Prostate gland (tissue), 2 donors: ENCODE results near the gene MAP3K15. TPM values are rescaled to one million over a fixed set of nuclear protein-coding genes. Genes with fewer than 3 reads are reported as not detected.

ENCODE experiments used
- DNase-seq: peaks from one replicate; pipeline ENCODE4 v3.0.0-alpha.2; 2019; ENCODE audit warnings: low spot score
- H3K27ac ChIP-seq, 2 donors: fragments of 200-600 bp; sonication (generic); 2 replicates each; pipeline ENCODE4 v1.5.1; 2017 to 2019
- H3K27me3 ChIP-seq: fragments of 200-600 bp; sonication (generic); replicated peaks from 2 replicates; pipeline ENCODE4 v1.5.1; 2019; ENCODE audit not compliant: insufficient read depth
- H3K36me3 ChIP-seq, 2 donors: fragments of 200-600 bp; sonication (generic); 1 replicate in 1 of 2; 2 replicates in 1 of 2; pipeline versions ENCODE4 v1.5.1 to v1.8.1; 2017 to 2019
- H3K4me1 ChIP-seq: fragments of 200-600 bp; sonication (generic); replicated peaks from 2 replicates; pipeline ENCODE4 v1.5.1; 2019
- H3K4me3 ChIP-seq, 2 donors: fragments of 200-600 bp; sonication (generic); 2 replicates each; pipeline ENCODE4 v1.5.1; 2017 to 2019
- H3K9me3 ChIP-seq: fragments of 200-600 bp; sonication (generic); 2 replicates; pipeline ENCODE4 v1.5.1; 2017
- POLR2A ChIP-seq: fragments of 450-650 bp; IDR thresholded peaks from one replicate; pipeline ENCODE4 v1.6.1; 2016; ENCODE audit warnings: antibody characterized with exemption, mild to moderate bottlenecking
- POLR2AphosphoS5 ChIP-seq: sonication (generic); formaldehyde crosslinking; IDR thresholded peaks from one replicate; pipeline ENCODE4 v1.6.1; 2017; ENCODE audit warnings: antibody characterized with exemption
- WGBS: methylation state at CpG from one replicate; pipeline ENCODE4 v1.1.5; 2018; 5-methylcytosine and 5-hydroxymethylcytosine counted together
- intact Hi-C: fragments of 100-400 bp; cut with DNase I; formaldehyde crosslinking; loops from one replicate; pipeline ENCODE4 v1.14.2; 2022
- total RNA-seq, 2 donors: library from RNA; depleted of rRNA; stranded (reverse); fragments of >200 nt; gene quantifications; one replicate each; pipeline ENCODE4 v1.1.0, GENCODE V29; 2016
- TF ChIP-seq, protein P1 (sequence below), 4 experiments: fragments of 200-600 bp in 2 of 4; fragments of 450-650 bp in 2 of 4; sonication (generic) in 2 of 4; IDR thresholded peaks; 1 replicate in 3 of 4; 2 replicates in 1 of 4; pipeline ENCODE4 v1.5.1; 2016 to 2019; ENCODE audit warnings: antibody characterized with exemption in 4 of 4, mild to moderate bottlenecking in 2 of 4, moderate library complexity in 2 of 4

Gene MAP3K15
- total RNA-seq, 2 donors from 2014 or later = 0.09 to 1.4 TPM

DNA sequence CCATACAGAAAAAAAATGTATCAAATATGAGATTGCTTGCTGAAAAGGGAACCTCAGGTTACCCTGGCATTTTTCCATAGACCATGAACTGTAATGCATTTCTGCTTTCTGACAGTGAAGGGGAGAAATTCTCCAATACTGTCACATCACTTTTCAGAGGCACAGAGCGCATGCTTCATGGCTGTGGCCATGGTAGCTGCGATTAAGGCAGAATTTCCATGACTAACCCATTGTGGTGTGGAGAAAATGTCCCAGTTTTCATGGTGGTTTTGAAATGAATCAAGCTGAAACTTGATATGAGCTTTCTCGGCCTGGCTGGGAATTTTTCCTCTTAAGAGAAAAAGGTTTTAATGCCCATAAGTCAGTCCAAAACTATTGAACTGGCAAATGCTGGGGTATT lies 39.5 kb upstream of the MAP3K15 start:
- intact Hi-C loops = no loop called here
- 75% methylated on average over 3 of the region's 3 CpGs for WGBS
- TF ChIP-seq, protein P1, sequence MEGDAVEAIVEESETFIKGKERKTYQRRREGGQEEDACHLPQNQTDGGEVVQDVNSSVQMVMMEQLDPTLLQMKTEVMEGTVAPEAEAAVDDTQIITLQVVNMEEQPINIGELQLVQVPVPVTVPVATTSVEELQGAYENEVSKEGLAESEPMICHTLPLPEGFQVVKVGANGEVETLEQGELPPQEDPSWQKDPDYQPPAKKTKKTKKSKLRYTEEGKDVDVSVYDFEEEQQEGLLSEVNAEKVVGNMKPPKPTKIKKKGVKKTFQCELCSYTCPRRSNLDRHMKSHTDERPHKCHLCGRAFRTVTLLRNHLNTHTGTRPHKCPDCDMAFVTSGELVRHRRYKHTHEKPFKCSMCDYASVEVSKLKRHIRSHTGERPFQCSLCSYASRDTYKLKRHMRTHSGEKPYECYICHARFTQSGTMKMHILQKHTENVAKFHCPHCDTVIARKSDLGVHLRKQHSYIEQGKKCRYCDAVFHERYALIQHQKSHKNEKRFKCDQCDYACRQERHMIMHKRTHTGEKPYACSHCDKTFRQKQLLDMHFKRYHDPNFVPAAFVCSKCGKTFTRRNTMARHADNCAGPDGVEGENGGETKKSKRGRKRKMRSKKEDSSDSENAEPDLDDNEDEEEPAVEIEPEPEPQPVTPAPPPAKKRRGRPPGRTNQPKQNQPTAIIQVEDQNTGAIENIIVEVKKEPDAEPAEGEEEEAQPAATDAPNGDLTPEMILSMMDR (IDR thresholded peaks at IDR 0.05) = no peak
- TF ChIP-seq POLR2A (no peak), POLR2AphosphoS5 (no peak)

GRCh38 chrX:19552793-19553192 lies 37.5 kb upstream of the MAP3K15 start:
- no peak overlapping the region for H3K4me3 ChIP-seq
- 95% methylated on average over 6 of the region's 6 CpGs for WGBS
- H3K9me3 ChIP-seq = no peaks in the 10 kb centered on the region
- TF ChIP-seq POLR2A (no peak), POLR2AphosphoS5 (no peak)
- TF ChIP-seq, protein P1 (IDR thresholded peaks at IDR 0.05) = no peak
- H3K4me1 ChIP-seq = no peaks in the 10 kb centered on the region
- intact Hi-C loops = no loop called here
- DNase-seq = no peak
- H3K27ac ChIP-seq = no peak overlapping the region
- no peaks in the 10 kb centered on the region for H3K36me3 ChIP-seq
- no peaks in the 10 kb centered on the region for H3K27me3 ChIP-seq

More for the DNA sequence above, 39.5 kb upstream of the MAP3K15 start:
- H3K4me3 ChIP-seq = no peak overlapping the region
- no peaks in the 10 kb centered on the region for H3K27me3 ChIP-seq
- H3K36me3 ChIP-seq = no peaks in the 10 kb centered on the region
- H3K9me3 ChIP-seq = no peaks in the 10 kb centered on the region
- no peak overlapping the region for H3K27ac ChIP-seq
- no peak for DNase-seq
- no peaks in the 10 kb centered on the region for H3K4me1 ChIP-seq

DNA sequence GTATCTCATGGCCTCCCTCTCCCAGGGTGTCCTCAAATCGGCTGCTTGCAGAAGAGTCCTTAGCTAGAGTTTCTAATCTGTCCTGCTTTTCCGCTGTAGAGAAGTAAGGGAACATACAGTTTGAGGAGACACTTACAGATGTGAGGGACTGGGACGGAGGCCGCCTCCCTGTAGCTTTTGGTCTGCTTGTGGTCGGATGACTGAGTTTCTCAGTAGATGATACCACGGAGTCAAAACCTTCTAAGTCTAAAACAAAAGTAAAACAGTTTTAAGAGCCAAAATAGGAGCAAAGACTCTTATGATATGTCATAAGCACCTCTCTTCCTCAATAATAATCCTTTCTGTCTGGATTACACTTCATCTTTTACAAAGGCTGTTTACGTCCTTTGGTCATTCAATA lies 34.5 kb upstream of the MAP3K15 start:
- no peaks in the 10 kb centered on the region for H3K36me3 ChIP-seq
- no peak overlapping the region for H3K27ac ChIP-seq
- intact Hi-C loops = no loop called here
- no peaks in the 10 kb centered on the region for H3K9me3 ChIP-seq
- TF ChIP-seq POLR2A (no peak), POLR2AphosphoS5 (no peak)
- no peak for DNase-seq
- WGBS = 90% methylated on average over 7 of the region's 7 CpGs
- no peaks in the 10 kb centered on the region for H3K4me1 ChIP-seq
- H3K4me3 ChIP-seq = no peak overlapping the region
- H3K27me3 ChIP-seq = no peaks in the 10 kb centered on the region

- TF ChIP-seq POLR2AphosphoS5 (no peak), POLR2A (no peak)
- TF ChIP-seq, protein P1 (IDR thresholded peaks at IDR 0.05) = no peak
- no peak overlapping the region for H3K27ac ChIP-seq
- no peaks in the 10 kb centered on the region for H3K36me3 ChIP-seq
- no peak for DNase-seq
- no peaks in the 10 kb centered on the region for H3K4me1 ChIP-seq
- H3K4me3 ChIP-seq = no peak overlapping the region
- no peaks in the 10 kb centered on the region for H3K27me3 ChIP-seq
- H3K9me3 ChIP-seq = no peaks in the 10 kb centered on the region
- intact Hi-C loops = no loop called here
- WGBS = 87% methylated on average over 6 of the region's 6 CpGs
These were observed 33.6 kb upstream of the MAP3K15 start for GRCh38 chrX:19548934-19549333.

DNA sequence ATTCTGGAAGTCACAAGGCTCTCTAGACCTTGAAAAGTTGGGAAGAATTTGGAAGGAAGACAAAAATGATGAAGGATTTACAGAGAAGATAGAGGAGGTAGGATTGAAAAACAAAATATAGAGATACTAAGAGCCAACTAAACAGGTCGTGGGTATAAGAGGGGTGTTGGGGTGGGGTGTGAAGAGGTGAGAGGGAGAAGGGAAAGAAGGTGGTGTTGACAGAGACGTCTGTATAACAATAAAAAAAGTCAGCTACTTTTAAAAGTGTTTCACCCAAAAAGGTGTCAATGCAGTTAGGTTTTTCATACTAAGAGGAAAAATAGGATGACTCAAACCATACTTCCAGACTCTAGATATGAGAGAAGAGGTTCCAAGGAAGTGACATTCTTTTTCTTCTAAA lies 33.0 kb upstream of the MAP3K15 start:
- intact Hi-C loops = no loop called here
- Histone ChIP-seq H3K4me3 (no peak overlapping the region), H3K9me3 (no peaks in the 10 kb centered on the region), H3K27ac (no peak overlapping the region), H3K36me3 (no peaks in the 10 kb centered on the region), H3K4me1 (no peaks in the 10 kb centered on the region), H3K27me3 (no peaks in the 10 kb centered on the region)
- TF ChIP-seq, protein P1 (IDR thresholded peaks at IDR 0.05) = no peak
- TF ChIP-seq POLR2AphosphoS5 (no peak), POLR2A (no peak)
- DNase-seq = no peak
- 57% methylated on average over 2 of the region's 2 CpGs for WGBS
